Inflammatory macrophage (primary cell): ENCODE results near the gene SH3GLB2.
A peak's percentile ranks its signal among the peaks of the same experiment; 100 is the strongest.
"Not testable (repeated sequence)": the region's sequence is repeated elsewhere in the genome, so short reads cannot be mapped to it uniquely, and the experiment has no call there.

Experiments
- DNase-seq, 2 donors: peaks; one replicate each; pipeline ENCODE4 v3.0.0-alpha.2; 2020 to 2022

SH3GLB2 gene

GRCh38 chr9:129053020-129053419 lies 24.9 kb upstream of the SH3GLB2 start:
- DNase-seq: no peak

DNA sequence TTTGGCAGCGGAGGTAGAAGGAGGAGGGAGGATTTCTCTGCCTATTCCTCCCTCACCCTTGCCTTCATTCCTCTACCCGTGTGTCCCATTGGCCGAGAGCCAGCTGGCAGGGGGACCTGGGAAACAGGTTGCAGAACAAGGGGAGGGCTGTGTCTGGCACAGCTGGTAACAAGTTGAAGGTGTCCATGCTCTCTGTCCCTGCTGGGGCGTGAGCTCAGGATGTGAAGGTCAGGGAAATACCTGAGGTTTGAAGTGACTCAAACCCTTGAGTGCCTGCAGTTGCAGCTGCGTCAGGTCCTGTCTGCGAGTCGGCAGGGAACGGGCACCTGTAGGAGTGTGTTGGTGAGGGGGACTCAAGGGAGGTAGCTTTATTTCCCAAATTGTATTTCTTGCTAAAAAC lies 24.5 kb upstream of the SH3GLB2 start:
- no peak for DNase-seq

DNA sequence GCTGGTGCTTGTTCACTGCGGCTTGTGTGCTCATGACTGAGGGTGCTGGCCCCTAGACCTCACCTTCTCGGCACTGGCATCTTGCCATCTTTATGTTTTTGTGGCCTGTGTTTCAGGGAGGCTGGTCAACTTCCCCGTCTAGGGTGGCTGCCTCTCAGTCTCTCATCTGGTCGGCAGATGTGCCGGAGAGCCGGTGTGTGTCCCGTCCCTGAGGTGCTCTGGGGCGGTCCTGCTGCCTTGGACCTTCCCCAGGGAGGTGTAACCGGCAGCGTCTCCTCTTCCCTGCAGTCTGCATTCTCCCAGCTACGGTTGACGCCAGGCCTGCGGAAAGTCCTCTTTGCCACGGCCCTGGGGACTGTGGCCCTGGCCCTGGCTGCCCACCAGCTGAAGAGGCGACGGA lies 13.9 kb upstream of the SH3GLB2 start:
- DNase-seq: no peak

DNA sequence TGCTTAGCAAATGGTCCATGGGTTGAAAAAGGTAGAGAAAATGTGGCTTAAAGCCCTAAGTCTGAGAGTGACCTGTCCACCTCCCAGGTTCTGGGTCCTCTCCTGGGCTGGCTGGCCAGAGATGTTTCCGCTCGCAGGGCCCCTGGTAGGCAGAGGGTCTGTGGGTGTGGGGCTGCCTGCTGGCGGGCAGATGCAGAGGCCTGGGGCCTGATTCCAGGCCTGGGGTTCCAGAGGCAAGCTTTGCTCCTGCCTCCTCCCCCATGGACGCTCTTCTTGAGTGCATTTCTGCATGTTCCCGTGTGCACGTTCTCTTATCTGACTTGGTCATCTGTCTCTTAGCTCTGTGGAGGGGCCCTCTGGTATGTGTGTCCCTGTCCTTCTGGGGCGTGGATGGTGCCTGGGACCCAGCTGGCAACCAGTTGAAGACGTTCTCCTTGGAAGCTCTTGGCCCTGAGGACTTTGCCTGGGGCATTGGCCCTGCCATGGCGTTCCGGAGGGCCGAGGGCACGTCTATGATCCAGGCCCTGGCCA lies 12.0 kb upstream of the SH3GLB2 start:
- DNase-seq: no peak

DNA sequence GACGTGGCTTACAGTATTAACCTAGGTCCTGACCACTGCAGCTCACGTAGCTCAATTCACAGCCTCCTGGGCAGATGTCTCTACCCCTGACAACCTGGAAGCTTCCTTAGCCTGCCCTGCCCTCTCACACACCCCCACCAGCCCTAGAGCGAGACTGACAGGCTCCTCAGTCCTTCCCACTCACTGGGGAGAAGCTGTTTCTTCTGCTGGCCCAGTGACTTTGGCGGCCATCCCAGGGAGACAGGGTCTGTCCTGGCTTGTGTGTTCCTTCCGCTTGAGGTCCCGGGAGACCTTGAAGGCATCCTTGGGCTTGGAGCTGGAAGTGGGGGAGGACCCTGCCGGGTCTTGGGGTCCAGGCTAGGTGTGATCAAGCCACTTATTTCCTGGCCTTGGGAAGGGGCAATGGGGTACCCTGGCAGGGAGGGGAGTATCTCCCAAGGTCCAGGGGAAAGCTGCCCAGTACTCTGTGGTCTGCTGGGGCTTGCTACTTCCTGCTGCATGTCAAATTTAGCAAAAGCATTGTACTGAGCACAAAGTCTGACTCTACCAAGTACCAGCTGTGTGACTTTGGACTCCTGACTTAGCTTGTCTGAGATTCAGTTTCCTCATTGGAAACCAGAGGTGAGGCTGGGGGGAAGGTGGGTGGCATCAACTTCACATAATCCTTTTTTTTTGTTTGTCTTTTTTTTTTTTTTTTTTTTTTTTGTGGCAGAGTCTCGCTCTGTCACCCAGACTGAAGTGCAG lies 10.2 kb upstream of the SH3GLB2 start:
- peak in 1 of 2 donors; percentile 23 for DNase-seq

GRCh38 chr9:129037767-129038098 lies 9.6 kb upstream of the SH3GLB2 start:
- no peak for DNase-seq

- DNase-seq: no peak
These were observed 9.0 kb upstream of the SH3GLB2 start for GRCh38 chr9:129036923-129037766.

DNA sequence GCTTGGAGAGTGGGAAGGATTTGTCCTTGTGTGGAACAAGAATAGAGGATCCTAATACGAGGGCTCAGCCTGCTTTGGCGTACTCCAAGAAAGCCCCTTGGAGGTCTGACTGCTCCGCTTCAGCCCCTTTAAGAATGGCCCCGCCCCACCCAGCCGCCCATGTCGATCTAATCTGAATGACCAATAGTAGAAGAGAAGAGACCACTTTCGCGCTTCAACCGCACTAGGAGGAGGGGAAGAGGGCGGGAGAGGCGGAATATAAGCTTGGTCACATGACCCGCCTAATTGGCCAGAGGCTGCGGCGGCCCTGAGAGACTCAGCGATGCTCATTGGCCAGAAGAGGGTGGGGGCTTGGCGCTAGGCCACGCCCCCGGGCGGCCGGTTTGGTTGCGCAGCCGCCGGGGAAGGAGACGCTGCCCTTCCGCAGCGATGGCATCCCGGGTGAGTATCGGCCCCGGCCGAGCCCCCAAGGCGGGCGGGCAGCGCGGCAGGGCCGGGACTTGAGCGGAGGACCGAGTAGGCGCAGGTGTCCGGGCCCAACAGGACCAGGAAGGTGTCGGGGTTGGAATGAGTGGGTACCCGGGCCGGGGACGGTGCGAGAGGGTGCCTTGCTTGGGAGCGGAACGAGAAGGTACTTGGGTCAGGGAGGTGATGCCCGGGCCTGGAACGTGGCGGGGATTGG lies 8.3 kb upstream of the SH3GLB2 start, which contains the start of gene MIGA2:
MIGA2 (plus strand) TSS at position 386 of the 682 bp plus-strand sequence. CDS start 3,969 bp downstream, outside the sequence.
- peak; percentile 98 to 99 for DNase-seq

DNA sequence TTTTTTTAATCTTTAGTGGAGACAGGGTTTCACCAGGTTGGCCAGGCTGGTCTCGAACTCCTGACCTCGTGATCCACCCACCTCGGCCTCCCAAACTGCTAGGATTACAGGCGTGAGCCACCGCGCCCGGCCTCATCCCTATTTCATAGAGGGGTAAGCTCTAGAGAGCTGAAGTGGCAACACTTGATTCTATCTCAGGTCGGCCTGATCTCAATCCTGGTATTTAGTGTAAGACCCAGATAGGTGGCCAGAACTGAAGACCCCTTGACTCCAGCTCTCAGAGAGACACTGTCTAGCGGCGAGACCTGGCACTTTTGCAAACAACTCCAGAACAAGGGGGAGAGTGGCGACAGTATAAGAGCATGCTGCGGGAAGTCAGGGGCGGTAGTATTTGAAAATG lies 7.7 kb upstream of the SH3GLB2 start:
- not testable (repeated sequence) for DNase-seq

DNA sequence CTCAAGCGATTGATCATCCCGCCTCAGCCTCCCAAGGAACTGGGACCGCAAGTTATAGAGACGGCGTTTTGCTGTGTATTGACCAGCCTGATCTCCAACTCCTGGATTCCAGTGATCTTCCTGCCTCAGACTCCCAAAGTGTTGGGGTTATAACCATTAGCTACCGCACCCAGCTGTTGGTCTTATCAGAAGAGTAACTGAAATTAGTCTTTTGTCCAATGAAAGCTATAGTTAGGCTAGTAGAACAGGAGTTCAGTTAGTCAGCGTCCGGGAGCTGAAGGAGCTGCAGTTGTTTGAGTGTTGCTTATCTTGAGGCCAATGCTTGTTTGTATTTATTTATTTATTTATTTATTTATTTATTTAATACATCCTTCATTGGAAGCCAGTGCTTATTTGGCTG lies 5.1 kb upstream of the SH3GLB2 start:
- DNase-seq: no peak

DNA sequence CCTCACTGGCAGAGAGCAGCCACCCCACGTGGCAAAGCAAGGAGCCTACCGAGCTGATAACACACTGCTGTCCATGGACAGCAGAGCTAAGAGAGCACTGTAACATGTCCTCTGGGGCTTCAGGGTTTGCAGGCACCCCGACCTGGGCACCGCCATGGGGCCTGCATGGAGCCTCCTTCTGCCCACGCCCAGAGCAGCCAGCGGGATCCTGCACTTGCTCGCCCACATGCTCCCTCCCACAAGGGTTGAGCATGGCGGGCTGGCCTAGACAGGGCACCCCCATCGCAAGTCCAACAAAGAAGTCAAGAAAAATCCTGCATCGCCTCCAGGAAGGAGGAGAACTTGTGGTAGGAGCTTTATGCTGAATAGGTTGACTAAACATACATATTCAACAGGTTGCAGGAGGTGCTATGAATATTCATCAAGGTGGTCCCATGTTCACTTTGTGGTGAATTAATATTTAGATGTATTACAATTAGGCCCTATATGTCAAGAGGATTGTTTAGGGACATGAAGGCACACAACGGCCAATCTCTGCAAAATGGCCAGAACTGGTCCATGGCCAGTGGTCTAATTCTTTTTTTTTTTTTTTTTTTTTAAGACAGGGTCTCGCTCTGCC lies 4.5 kb upstream of the SH3GLB2 start:
- DNase-seq: no peak

- no peak for DNase-seq
These were observed 3.4 kb upstream of the SH3GLB2 start for GRCh38 chr9:129031514-129031913.

DNA sequence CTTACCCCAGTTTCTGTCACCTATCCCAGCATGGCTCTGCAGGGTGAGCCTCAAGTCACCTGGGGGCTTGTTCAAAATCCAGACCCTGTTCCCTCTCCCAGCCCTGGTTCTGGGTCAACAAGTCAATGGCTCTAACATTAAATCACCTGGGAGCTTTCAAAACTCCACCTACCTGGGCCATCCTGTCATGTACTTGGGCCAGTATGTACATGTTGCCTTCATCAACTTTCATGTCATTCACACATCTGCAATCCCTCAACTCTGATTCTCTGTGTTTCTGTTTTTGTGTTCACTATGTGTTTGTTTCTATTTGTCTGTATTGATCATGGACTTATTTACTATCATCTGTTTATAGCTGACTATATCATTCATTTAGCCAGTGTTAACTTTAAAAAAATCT lies 2.1 kb upstream of the SH3GLB2 start:
- no peak for DNase-seq

GRCh38 chr9:129027685-129028191 lies 393 bp downstream of the SH3GLB2 start:
- DNase-seq: no peak

DNA sequence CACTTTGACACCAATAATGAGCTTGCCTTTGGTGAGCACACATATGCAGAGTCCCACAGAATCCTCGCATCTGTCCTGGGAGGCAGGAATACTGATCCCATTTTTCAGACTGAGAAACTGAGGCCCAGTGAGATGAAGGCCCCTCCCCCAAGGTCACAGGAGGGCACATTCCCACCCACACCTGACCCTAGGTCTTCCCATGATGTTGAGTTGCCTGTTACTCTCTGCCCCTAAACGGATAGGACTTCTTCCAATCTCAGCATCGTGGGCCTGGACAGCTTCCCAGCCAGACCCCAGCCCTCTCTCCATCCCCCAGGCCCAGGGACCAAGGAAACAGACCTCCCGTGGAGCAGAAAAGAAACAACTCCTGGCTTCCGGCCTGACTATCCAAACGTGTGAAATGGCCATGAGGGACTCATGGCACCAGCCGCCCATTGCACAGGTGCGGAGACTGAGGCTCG lies 877 bp downstream of the SH3GLB2 start:
- no peak for DNase-seq

GRCh38 chr9:129026442-129027223 lies 1.5 kb downstream of the SH3GLB2 start:
- DNase-seq: no peak

DNA sequence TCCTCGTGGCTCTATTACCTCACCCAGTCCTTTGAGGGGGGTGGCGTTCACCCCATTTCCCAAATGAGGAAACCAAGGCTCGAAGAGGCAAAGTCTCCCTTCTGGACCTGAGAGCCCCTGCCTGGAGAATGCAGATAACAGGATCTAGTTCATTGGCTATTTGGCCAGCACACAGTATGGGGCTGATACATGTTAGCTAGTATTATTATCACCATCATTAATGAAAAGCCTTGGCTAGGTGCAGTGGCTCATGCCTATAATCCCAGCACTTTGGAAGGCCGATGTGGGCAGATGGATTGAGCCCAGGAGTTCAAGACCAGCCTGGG lies 4.3 kb downstream of the SH3GLB2 start:
- DNase-seq: no peak

GRCh38 chr9:129023036-129023907 lies 4.9 kb downstream of the SH3GLB2 start:
- DNase-seq: no peak

- no peak for DNase-seq
These were observed 6.1 kb downstream of the SH3GLB2 start for GRCh38 chr9:129022037-129022436.

GRCh38 chr9:129021091-129021490 lies 7.0 kb downstream of the SH3GLB2 start:
- DNase-seq: no peak

- DNase-seq: no peak
These were observed 13.5 kb downstream of the SH3GLB2 start for GRCh38 chr9:129014608-129015007.
